GM18519 (cell line): Measurements from ENCODE around the gene OSMR.
"Not testable (repeated sequence)": the region's sequence is repeated elsewhere in the genome, so short reads cannot be mapped to it uniquely, and the experiment has no call there.

ENCODE experiments used
- ATAC-seq: cut with Tn5 transposase; IDR thresholded peaks from one replicate; pipeline ENCODE4 v1.9.1; 2021; ENCODE audit warnings: mild to moderate bottlenecking, moderate library complexity; ENCODE audit not compliant: unreplicated experiment, low FRiP score

Gene OSMR

DNA sequence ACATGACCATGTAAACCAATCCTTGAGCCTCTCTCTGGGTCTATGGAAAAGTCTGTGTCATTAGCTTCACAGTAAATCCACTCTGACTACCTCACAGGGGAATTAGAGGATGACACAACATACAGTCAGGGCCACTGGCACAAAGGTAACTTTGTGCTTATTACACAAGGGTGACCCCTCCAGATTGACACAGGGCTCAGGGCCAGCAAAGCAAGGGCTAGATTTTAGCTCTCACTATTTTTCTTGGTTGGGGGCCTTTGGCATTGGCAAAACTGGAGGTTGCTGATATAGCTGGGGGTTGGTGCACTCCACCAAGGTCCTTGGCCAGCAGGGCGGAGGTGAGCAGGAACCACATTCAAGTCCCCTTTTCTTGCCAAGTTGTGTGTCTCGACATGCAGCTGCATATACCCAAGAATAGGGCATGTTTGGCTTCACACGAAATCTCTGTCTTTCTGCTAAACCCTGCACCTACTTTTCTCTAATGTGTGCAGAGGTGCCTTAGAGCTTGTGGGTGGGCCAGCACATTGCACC, 15.2 kb upstream of the OSMR start:
- no peak for ATAC-seq

DNA sequence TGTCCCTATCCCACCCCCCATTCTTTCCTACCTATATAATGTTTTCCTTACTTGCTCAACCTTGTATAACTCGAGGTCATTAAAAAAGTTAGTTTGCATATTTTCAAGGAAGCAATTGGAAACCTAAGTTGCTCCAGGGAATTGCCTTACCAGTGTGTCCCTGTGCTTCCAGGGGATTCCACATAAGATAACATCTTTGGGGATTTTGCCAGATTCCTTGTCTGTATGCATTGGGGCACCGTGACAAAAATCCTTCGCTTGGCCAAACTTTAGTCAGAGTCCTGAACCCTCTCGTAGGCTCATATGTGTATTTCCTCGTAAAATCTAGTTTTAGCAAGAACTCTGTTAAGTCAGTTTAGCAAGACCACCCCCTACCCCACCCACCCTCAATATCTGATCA, 14.7 kb upstream of the OSMR start:
- ATAC-seq: no peak

DNA sequence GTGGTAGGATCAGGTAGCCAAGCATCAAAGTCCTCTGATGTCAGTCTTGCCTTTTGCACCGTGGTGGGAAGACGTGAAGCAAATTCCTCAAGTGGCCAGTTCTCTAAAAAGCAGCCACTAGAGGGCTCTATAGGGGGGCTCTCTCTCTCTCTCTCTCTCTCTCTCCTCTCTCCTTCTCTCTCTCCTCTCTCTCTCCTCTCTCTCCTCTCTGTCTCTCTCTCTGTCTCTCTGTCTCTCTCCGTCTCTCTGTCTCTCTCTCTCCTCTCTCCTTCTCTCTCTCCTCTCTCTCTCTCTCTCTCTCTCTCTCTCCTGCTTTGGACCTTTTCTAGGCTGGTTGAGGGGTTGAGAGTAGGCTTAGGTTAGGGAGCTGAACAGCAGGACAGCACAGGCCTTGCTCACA, 13.9 kb upstream of the OSMR start:
- ATAC-seq: no peak

DNA sequence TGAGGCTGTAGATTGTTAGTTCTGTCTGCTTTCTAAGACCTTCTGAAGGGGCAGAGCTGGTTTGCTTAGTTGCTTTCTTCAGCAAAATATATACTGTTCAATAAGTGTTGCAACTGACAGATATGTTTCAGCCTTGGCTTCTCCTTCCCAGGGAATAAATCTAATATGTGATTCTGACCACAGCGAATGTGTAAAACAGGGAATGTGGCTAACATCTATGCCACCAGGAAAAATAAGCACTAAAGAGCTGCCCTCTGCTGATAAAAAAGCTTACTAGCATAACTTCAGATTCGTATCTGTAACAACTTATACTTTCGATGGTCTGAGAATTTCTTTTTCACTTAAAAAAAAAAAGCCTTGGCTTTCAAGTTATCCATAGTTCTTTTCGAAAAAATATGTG, 13.0 kb upstream of the OSMR start:
- no peak for ATAC-seq

DNA sequence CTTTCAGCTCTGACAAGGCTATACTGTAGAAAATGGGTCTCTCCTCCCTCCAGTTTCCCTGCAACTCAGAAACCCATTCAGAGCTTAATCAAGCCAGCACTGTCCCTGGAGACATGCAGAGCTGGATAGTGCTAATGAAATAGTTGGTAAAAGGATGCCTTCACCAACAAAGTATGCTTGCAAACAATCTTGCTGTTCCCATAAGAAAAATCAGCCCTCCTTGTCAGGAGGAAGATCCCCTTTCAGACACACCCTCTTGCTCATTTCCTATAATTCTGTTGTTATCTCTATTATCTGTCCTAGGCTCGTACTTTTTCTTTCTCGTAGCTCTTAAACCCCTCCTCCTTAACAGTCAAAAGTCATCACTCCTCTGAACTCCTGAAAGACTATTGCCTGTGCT, 9.9 kb upstream of the OSMR start:
- ATAC-seq: no peak

DNA sequence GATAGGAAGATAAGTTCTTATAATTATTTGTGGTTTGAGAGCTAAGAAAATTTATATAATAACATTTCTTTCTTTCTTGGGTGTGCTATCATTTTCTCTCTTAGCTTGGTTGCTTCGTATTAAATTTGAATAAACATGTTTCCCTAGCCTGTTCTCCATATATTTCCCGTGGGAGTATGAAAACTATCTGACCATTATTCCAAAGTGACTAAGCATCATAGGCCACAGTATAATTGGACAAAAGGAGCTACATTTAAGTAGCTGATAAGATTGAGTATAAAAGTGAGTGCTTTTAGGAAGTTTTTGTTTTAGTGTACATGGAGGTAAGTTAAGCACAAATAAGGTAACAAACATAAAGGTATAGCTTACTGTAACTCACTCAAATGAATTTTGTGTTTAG, 8.4 kb upstream of the OSMR start:
- no peak for ATAC-seq

DNA sequence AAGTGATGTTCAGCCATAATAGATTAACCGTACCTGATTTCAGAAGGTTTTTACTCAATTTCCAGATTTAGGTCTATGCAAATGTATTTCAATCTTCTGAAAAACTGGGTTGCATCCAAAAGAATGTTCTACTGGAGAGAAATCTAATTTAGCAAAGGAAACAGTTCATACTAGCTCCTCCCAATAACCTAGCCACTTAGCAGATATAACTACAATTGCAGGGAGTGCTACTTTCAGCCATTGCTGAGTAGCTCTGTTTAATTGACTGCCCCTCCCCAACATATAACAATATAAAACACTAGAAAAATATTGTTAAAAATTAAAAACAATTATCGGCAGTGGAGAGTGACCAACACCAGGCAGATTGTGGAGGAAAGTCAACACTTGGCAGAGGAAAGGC, 7.9 kb upstream of the OSMR start:
- ATAC-seq: no peak

DNA sequence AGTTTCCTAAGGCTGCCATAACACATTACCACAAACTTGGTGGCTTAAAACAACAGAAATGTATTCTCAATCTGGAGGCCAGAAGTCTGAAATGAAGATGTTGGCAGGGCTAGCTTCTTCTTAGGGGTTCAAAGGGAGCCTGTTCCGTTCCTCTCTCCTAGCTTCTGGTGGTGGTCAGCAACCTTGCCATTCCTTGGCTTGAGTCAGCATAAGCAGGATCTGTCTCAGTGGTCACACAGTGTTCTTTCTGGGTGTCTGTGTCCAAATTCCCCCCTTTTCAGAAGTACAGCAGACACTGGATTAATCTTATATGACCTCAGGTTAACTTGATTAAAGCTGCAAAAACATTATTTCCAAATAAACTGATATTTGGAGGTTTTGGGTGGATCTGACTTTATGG, 2.1 kb upstream of the OSMR start:
- no peak for ATAC-seq

DNA sequence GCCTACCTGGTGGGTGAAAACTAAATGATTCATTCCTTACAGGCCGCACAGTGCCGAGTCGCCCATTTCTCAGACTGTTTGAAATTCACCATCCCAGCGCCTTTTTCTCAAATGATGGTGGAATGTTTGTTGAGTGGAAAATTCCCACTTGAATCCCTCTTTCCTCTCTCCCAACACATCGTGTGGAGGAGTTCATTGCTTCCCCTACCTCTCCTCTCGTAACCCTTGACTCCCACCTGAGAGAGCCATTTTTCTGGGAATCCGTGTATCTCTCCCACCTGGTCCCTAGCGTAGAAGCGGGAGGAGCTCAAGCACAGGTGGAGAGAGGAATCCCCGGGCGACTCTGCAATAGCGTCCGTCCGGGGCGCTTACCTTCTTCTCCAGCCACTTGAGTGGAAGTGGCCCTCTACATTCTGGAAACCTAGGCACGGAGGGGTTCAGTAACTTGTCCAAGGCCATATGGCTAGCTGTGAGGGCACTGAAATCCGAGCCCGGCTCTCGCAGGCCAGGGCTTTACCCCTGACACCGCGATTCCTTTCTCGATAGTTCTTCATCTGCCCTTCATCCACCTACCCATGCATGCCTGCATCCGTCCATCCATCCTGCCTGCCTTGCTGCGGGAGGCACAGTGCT, 683 bp downstream of the OSMR start:
- ATAC-seq: no peak

DNA sequence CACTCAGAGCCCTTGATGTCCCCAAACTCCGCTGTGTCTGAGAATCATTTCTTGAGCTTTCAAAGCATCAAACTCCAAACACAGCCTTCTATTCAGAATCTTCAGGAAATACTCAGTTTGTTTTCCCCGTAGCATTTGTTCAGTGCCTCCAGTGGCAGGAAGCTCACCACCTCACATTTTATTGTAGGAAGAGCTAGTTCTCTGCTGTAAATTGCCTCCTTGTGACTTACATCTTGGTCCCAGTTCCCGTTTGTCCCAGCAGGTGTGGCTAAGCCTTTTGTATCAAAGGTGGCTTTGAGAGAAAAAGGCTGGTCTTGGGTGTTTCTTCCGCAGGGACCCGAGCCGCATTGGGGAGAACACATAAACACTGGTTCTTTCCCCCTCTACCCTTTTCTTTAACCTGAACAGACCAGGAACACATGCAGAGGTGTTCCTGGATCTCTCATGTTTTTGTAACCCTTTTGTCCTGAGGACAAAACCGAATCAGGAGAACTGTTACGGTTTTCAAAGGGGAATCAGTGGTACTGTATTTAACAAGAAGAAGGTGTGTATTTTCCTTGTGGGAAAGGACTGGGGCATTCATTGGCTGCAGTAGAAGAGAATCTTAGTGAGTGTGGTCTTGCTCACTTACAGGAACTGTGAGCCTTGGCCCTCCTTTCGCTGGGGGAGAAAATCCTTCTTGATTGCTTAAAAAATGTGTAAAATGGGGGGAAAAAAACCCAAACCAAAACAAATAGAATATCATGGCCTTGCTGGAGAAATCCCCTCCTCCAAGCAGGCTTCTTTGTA, 1.9 kb downstream of the OSMR start:
- no peak for ATAC-seq

DNA sequence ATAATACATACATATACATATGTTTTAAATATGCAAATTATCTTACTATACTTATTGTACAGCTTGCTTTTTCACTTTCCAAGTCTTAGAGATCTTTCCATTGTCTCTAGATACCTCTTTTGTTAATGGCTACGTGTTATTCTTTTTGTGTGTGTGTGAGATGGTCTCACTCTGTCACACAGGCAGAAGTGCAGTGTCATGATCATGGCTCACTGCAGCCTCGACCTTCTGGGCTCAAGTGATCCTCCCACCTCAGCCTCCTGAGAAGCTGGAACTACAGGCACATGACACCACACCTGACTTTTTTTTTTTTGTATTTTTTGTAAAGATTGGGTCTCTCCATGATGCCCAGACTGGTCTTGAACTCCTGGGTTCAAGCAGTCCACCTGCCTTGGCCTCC, 2.8 kb downstream of the OSMR start:
- no peak for ATAC-seq

DNA sequence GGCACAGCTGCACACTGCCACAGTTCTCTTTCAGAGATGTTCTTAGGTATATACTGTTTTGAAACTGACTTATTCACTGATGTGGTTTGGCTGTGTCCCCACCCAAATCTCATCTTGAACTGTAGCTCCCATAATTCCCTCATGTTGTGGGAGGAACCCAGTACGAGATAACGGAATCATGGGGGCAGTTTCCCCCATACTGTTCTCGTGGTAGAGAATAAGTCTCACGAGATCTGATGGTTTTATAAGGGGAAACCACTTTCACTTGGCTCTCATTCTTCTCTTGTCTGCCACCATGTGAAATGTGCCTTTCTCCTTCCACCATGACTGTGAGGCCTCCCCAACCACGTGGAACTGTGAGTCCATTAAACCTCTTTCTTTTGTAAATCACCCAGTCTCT, 5.8 kb downstream of the OSMR start:
- ATAC-seq: not testable (repeated sequence)

DNA sequence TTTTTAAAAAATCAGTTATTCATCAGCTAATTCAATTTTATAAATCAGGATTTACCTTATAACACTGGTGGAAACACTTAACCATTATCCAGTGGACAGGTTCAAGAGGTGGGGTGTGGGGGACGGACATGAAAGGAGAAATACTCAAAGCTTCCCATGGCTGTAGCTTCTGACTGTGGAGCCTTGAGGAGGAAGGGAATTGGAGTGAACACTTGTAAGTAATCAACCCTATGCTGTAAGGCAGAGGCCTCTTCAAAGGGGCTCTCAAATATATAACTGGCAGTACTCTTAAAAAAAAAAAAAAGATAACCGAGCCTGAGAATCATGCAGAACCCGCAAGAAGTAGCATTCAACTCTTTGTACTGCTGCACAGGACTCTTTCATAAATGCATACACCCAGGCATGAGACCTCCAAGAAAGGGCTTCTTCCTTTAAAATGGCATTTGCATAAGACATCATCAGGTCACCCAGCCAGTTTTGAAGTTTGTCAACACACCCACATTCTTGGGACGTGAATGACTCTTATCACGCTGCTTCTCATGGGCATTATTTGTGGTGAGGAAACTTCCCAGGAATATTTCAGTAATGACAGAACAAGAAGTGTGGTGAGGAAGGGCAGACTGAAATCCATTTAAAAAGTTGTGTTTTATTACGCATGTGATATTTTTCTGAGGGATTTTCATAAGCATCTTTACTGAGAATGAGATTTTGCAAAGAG, 8.1 kb downstream of the OSMR start:
- ATAC-seq: no peak

DNA sequence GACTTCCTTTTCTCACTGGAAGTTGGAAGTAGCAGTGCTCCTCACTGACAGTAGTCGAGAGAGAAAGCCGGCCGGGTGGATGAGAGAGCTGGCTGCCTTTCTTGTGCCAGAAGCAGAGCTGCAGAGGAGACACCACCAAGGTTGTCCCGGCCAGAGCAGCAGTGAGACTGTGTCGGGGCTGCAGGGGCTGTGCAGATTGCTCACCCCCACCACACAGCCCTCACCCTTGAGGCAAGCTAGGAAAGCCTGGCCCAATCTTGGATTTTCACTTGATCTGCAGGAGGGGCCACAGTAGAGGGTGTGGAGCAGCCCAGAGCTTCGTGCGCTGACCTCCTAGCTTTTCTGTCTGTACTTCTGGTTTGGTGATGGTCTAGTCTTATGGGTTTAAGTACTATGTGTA, 9.1 kb downstream of the OSMR start:
- ATAC-seq: no peak

DNA sequence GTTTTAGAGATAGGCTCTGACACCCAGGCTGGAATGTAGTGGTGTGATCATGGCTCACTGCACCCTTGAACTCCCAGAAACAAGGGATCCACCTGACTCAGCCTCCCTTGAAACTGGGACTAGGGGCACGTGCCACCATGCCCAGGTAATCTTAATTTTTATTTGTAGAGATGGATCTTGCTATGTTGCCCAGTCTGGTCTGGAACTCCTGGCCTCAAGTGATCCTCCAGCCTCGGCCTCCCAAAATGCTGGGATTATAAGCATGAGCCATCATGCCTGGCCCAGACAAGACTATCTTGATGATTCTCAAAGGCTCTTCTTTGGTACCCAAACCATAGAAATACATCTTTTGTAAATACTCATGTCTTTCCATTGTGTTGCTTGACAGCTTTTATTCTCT, 10.8 kb downstream of the OSMR start:
- ATAC-seq: no peak

DNA sequence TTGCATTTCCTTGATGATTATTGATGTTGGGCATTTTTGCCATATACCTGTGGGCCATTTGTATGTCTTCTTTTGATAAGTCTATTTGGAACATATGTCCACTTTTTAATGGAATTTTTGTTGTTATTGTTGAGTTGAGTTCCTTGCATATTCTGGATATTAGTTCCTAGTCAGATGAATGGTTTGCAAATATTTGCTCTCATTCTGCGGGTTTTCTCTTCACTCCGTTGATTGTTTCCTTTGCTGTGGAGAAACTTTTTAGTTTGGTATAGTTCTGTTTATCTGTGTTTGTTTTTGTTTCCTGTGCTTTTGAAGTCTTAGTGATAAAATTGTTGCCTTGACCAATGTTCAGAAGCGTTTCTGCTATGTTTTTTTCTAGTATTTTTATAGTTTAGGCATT, 13.0 kb downstream of the OSMR start:
- no peak for ATAC-seq

DNA sequence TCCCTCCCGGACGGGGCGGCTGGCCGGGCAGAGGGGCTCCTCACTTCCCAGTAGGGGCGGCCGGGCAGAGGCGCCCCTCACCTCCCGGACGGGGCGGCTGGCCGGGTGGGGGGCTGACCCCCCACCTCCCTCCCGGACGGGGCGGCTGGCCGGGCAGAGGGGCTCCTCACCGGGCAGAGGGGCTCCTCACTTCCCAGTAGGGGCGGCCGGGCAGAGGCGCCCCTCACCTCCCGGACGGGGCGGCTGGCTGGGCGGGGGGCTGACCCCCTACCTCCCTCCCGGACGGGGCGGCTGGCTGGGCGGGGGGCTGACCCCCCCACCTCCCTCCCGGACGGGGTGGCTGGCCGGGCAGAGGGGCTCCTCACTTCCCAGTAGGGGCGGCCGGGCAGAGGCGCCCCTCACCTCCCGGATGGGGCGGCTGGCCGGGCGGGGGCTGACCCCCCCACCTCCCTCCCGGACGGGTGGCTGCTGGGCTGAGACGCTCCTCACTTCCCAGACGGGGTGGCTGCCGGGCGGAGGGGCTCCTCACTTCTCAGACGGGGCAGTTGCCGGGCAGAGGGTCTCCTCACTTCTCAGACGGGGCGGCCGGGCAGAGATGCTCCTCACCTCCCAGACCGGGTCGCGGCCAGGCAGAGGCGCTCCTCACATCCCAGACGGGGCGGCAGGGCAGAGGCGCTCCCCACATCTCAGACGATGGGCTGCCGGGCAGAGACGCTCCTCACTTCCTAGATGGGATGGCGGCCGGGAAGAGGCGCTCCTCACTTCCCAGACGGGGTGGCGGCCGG, 16.4 kb downstream of the OSMR start:
- not testable (repeated sequence) for ATAC-seq

DNA sequence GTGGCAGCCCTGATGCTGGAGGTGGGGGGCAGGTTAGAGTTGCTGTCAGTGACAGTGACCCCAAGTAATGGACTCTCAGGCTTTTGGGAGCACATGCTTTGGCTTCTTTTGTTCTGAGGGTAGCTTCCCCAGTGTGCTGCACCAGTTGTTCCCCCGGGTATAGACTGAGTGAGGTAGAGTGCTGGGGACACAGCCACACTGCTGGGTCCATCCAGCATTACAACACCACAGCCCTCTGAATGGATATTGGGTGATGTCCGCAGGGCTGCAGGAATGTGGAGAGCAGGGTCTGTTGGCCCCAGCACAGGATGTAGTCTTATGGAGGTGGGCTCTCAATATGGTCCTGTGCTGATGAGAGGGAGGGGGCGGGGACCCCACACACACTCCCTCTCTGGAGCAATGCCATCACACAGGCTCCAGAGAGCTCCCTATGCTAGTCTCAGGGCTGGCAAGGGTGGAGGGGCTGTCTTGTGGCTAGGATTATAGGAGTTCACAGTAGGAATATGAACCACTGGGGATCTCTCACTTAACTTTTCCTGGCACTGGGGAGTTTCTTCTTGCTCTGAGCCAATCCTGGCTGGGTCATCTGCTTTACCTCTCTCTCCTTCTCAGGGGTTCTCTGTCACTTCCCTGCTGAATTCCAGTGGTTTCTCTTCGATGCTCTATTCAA, 20.7 kb downstream of the OSMR start:
- no peak for ATAC-seq

DNA sequence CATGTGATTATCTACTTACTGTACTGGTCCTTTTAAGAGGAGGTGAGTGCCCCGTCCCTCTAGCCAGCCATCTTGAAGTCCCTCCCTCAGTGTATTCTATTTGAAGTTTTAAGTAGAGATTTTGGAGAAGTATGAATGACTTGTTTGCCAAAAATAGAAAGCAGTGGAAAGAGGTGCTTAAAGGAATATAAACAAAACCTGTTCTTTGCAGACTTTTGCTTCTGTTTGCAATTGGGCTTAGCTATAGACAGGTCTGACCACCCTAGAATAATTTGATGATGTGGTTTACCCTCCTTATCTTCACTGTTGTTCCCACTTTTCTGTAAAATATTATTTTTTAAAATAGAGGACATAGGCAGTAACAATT, 21.2 kb downstream of the OSMR start:
- ATAC-seq: no peak

DNA sequence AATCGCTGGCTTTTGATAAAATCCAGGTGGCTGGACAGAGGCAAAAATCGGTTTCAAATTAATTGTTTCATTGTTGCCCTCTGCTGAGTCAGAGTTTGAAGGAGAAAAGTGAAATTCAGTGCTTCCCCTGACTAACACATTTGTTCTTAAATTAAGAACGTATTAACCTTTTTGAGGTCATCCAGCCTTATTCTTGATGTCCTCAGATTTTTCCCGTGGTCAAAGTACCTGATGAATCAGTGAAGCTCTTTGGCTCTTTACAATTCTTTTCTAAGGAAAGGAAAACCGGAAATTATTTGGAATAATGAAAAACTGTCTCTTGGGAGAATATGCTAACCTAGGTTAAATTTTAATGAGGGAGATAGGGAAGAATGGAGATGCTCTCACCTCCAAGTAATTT, 21.6 kb downstream of the OSMR start:
- no peak for ATAC-seq
